Hematopoietic multipotent progenitor cell treated with erythropoietin and hydrocortisone succinate and interleukin-3 and kit ligand, for 8 days (in vitro differentiated cells): ENCODE data around the gene NLN.
"Not testable (repeated sequence)": the region's sequence is repeated elsewhere in the genome, so short reads cannot be mapped to it uniquely, and the experiment has no call there.

ENCODE experiments used
- DNase-seq: peaks from one replicate; pipeline ENCODE4 v3.0.0-alpha.2; 2015

Gene NLN

DNA sequence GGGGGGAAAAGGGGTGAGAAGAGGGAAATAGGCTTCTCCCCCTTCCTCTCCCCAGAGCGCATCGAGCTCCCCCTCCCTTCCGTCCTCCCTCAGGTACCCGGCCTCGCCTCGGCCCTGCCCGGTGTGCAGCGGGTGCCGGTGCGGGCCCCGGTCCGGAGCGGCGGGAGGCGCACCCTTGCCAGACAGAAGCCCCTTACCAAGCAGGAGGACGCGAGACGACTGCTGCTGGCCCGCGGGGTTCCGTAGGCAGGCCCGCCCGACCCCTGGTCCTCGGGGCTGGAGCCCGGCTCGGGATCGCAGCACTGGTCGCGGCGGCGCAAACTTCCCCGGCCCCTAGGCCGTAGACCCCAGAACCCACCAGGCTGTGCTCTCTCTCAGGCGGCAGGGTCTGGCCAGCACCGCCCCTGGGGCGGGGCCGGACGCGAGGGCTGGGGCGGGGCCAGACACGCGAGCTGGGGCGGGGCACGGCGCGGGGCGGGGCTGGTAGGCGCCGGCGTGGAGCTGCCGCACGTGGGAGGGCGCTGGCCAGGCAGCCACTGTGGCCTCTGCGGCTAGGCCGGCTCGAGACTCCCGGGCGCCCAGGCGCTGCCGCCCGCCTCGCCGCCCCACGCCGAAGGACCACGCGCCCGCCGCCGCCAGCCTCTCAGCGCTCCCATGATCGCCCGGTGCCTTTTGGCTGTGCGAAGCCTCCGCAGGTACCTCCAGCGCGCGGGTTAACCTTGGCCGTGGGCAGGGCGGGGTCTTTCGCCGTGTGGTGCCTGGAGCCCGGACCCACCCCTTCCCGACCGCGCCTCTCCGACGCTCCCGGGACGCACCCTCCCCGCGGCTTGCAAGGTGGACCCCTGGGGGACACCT, at the start of gene NLN, which contains the start of gene SGTB:
Gene NLN, plus strand, starts transcription at position 486 of the 855 bp plus-strand sequence. Its CDS starts 169 bp downstream, at position 655.
Gene SGTB, minus strand, starts transcription at position 390 of the 855 bp plus-strand sequence. CDS start 1,302 bp downstream, outside the sequence.
- DNase-seq = peak; percentile 72

- no peak for DNase-seq
Measured at GRCh38 chr5:65672796-65673195, 49.2 kb upstream of the NLN start.

DNA sequence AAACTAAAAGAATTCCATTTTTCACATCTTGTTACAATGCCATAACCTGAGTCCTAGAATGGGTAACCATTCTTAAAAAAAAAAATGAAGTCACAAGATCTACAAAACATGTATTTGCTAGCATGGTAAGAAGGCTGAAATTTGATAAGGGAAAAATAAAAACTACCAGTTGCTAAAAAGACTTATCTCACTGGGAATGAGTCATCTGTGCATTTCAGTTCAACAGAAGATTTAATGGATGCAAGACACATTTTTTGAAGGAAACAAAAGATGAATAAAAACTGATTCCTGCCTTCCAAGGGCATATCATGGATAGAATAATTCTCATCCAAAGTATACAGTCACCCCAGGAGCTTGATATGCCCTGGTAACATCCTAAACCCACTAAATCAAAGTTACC, 47.3 kb upstream of the NLN start:
- no peak for DNase-seq

DNA sequence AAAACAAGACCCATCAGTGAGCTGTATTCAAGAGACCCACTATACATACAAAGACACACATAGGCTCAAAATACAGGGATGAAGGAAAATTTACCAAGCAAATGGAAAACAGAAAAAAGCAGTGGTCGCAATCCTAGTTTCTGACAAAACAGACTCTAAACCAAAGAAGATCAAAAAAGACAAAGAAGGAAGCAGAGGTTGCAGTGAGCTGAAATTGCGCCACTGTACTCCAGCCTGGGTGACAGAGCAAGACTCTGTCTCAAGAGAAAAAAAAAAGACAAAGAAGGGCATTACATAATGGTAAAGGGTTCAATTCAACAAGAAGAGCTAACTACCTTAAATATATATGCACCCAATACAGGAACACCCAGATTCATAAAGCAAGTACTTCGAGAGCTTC, 45.9 kb upstream of the NLN start:
- not testable (repeated sequence) for DNase-seq

DNA sequence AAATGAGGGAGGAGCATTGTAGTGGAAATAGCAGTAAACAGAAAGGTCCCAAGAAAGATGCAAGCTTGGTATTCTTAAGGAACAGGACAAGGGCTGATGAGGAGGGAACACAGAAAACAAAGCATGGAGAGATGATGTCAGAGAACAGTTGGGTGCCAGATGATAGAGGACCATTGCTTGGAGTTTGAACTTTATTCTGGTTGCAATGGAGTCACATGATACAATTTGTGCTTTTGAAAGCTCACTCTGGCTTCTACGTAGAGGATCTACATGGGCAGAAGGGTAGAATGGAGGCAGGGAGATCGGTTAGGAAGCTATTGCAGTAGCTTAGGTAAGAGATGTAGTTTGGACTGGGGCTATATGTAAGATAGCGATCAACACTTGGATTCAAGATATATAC, 39.9 kb upstream of the NLN start:
- no peak for DNase-seq

GRCh38 chr5:65693121-65693520, 28.9 kb upstream of the NLN start:
- DNase-seq = no peak

- no peak for DNase-seq
Measured at GRCh38 chr5:65695162-65695755, 26.7 kb upstream of the NLN start.

DNA sequence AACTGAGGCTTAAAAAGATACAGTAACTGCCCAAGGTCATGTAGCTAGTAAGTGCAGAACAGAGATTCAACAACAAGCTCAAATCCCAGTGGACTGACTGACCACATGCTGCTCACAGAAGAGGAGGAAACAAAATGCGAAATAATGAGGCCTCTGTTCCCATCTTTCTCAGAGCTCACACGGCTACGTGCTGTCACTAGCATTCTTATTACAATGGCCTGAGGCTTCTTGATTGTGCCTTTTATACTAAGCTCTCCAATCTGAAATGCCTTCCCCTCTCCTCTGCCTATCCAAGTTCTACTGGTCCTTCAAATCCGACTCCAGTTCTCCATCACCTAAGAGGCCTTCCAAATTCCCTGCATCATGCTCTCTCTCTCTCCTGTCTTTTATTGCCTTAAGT, 26.1 kb upstream of the NLN start:
- no peak for DNase-seq

DNA sequence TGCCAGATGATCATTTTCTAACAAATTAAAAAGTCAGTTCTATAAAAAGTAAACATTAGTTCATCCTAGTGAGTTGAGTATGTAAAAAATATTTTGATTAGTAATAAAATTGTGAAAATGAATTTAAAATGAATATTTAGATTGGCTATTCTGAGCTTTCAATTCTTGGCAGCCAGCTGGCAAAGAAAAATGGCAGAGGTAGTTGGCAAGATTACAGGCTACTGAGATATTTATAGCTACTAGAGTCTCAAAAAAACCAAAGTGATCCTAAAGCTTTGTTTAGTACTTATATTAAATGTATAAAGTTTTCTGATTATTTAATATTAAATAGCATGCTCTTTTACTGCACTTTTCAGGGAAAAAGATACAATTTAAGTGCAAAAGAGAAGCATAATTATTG, 25.1 kb upstream of the NLN start:
- no peak for DNase-seq

- DNase-seq = no peak
Measured at GRCh38 chr5:65699338-65699737, 22.7 kb upstream of the NLN start.

DNA sequence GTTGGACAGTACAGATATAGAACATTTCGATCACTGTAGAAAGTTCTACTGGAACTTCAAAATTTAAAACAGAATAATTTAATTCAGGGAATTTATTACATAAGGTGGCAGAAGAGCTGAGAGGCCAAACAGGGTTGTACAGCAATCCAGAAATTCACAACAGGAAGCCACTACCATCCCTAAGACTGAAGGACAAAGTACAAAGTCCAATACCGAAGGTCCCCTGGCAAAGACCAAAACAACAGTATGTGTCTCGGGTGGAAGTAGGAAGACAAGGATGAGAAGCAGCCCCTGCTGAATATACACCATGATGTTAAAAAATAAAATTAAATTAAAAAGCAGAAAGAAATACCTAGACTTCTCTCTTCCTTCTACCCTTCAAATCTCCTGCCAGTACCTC, 20.0 kb upstream of the NLN start:
- DNase-seq = no peak

DNA sequence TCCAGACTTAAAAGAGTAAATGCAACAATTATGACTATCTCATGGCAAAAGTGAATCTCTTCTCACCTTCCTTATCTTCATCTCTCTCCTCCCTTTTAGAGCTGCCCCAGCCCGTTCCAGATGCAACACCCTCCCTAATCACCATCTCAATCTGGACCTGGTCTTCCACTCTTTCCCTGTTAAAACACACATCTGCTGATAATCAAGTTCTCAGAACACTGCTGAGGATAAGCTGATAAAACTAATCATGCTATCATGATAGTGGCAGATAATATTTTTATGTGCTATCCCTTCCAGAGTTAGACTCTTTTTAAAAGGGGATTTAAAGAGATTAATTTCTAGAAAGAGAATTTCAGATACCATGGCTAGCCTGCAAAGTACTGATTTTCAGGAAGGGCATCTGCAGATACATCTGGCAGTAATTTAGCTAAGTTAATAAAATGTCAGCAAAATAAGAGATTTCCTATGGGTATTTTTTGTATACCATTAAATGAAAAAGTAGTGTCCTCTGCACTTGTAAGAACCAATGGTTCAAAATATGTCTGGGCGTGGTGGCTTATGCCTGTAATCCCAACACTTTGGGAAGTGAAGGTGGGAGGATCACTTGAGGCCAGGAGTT, 17.3 kb upstream of the NLN start:
- no peak for DNase-seq

GRCh38 chr5:65707663-65708062, 14.3 kb upstream of the NLN start:
- DNase-seq = no peak

DNA sequence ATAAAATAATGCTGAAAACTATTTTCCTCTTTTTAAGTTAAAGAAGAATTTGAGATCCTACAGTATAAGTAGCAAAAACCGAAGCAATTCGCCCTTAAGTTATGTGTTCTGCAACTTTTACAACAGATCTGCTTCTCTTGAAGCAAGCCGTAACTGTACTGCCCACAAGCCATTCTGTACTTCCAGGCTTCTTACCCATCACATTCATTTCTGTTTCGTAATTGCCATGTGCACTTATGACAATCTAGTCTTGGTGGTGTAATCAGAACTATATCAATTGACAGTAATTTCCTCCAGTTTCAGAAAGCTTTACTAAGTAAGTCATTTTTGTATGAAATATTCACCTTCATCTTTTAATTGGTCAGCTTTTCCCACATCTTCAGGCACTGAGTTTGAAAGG, 13.9 kb upstream of the NLN start:
- no peak for DNase-seq

GRCh38 chr5:65718576-65719310, 3.3 kb upstream of the NLN start:
- DNase-seq = no peak

DNA sequence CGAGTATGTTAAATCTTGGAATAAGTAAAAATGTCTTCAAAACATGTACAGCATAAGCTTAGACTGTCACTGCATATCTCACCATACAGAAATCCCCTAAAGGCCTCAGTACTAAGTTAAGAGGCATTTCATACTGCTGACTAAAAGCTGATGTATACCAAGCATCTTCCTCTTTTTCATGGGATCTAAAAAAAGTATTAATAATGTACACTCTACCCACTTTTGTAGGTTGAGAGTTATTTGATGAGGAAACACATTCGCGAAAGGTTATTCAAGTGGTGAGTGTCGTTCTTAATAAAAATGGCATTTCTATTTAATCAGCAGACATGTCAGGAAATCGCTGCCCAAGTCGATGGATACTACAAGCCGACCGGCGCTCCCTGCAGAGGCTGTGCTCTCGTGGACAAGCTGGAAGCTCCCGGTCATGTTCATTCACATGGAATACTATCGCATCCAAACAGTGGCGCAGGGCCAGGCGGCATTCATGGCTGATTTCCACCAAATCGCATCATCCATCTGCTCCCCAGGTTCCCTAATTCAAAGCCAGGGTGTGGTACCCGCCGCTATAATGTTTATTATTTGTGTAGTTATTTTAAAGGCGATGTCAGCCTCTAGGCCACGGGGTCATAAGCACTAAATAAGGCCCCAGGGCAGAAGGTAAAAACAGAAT, 820 bp upstream of the NLN start:
- peak; percentile 49 for DNase-seq

GRCh38 chr5:65722575-65723403, 784 bp downstream of the NLN start:
- DNase-seq = peak; percentile 65

- DNase-seq = no peak
Measured at GRCh38 chr5:65727491-65728156, 5.6 kb downstream of the NLN start.

- no peak for DNase-seq
Measured at GRCh38 chr5:65728218-65728617, 6.2 kb downstream of the NLN start.

- no peak for DNase-seq
Measured at GRCh38 chr5:65730910-65731309, 8.9 kb downstream of the NLN start.

DNA sequence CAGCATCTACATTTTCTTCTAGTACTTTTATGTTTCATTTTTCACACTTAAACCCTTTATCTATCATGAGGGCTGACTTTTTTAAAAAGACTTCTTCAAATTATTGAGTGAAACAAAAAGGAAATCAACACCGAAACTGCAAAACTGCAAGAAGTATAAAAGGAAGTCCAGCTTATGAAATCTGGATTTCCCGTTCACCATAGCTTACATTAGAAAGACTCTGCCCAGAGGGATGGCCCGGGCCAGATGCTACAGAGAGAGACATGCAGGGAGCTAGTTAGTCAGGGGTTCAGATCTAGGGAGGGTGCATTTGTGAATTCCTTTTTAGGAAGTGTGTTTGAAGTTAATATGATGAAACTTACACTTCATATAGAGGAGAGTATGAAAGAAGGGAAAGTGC, 10.0 kb downstream of the NLN start:
- DNase-seq = not testable (repeated sequence)
